ENCODE measurements around the gene WHRN. TPM values are rescaled to one million over a fixed set of nuclear protein-coding genes. Genes with fewer than 3 reads are reported as not detected.

Gene WHRN
- total RNA-seq = 11.2 and 11.9 TPM in 2 replicates
- long read RNA-seq, partial matches to known transcripts = 0 of 1 reads
- long read RNA-seq, other reads (novel, unspliced or antisense) = 1 of 1 reads

DNA sequence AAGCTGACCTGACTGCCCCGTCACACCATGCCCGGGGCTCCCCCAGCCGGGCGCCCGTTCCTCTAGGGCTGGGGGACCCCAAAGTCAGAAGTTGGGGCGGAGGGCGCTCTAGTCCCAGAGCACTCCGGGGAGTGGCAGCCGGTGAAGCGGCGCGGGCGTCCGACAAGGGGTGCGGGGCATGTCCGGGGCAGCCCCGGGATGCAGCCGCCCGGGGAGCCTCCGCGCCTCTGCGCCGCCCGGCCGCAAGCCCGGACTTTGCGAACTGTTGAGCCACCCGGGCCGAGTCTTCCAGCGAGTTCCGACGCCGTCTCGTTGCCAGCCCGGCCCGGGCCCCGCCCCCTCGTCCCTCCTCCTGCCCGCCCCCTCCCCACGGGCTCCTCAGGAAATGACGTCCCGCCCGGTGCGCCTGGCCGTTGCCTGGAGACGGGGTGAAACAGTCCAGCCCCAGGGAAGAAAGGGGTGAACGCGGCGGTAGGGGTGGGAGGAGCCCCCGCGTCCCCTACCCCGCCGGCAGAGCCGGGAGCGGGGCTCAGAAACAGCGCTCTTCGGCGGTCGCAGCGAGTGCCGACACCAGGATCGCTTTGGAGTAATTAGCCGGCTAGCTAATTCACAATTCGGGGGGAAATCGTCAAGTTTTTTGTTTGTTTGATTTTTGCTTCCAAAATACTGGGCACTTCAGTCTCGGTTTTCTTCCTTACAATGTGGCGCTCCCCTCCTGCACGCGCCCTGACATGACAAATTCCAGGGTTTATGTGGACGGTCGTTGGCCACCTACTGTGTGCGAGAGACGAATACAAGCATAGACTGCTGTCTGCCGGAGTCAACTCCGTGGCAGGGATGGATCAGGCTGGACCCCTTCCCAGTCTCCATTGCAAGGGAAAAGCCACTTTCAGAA, at the start of gene WHRN:
Gene WHRN (minus strand): TSS at position 287 of the 895 bp plus-strand sequence. CDS start 672 bp downstream, outside the sequence.
- DNase-seq (ENCODE audit: low spot score, unreplicated experiment) = peak; percentile 90
- Mint-ChIP-seq H3K9me3 (ENCODE audit: low read depth) (no peaks in the 10 kb centered on the region), H3K36me3 (ENCODE audit: insufficient read depth) (no peaks in the 10 kb centered on the region), H3K4me1 (ENCODE audit: low read depth) (peaks cover 18% of the 10 kb centered on the region), H3K27me3 (peaks cover 48% of the 10 kb centered on the region), H3K27ac (peak within 1 kb of the TSS; percentile 80), H3K4me3 (ENCODE audit: low read depth) (peak within 1 kb of the TSS; percentile 88)
- TF ChIP-seq, protein P1, sequence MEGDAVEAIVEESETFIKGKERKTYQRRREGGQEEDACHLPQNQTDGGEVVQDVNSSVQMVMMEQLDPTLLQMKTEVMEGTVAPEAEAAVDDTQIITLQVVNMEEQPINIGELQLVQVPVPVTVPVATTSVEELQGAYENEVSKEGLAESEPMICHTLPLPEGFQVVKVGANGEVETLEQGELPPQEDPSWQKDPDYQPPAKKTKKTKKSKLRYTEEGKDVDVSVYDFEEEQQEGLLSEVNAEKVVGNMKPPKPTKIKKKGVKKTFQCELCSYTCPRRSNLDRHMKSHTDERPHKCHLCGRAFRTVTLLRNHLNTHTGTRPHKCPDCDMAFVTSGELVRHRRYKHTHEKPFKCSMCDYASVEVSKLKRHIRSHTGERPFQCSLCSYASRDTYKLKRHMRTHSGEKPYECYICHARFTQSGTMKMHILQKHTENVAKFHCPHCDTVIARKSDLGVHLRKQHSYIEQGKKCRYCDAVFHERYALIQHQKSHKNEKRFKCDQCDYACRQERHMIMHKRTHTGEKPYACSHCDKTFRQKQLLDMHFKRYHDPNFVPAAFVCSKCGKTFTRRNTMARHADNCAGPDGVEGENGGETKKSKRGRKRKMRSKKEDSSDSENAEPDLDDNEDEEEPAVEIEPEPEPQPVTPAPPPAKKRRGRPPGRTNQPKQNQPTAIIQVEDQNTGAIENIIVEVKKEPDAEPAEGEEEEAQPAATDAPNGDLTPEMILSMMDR (IDR thresholded peaks at IDR 0.05; ENCODE audit: unreplicated experiment) = no peak

DNA sequence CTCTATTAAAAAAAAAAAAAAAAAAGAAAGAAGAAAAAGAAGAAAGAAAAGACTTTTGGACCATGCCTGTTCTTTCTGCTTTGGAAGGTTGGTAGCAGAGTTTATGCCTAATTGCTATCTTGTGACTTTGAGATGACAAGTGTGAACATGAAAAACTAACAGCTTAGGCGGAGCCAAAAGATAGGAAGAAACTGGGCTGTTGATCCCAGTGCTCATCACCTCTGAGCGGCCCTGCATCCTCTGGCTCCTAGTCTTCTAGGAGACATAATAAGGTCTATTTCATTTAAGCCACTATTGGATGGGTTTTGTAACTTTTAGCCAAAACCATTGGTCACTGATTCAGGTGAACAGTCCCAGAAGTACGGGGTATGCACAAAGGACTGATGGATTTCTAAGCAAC, 47.9 kb upstream of the WHRN start:
- H3K4me3 Mint-ChIP-seq (ENCODE audit: low read depth) = no peak overlapping the region
- TF ChIP-seq, protein P1 (IDR thresholded peaks at IDR 0.05; ENCODE audit: unreplicated experiment) = no peak
- H3K4me1 Mint-ChIP-seq (ENCODE audit: low read depth) = peaks cover 4% of the 10 kb centered on the region
- no peak overlapping the region for H3K27ac Mint-ChIP-seq
- H3K9me3 Mint-ChIP-seq (ENCODE audit: low read depth) = peaks cover 3% of the 10 kb centered on the region
- H3K36me3 Mint-ChIP-seq (ENCODE audit: insufficient read depth) = no peaks in the 10 kb centered on the region
- DNase-seq (ENCODE audit: low spot score, unreplicated experiment) = no peak
- peaks cover 6% of the 10 kb centered on the region for H3K27me3 Mint-ChIP-seq

DNA sequence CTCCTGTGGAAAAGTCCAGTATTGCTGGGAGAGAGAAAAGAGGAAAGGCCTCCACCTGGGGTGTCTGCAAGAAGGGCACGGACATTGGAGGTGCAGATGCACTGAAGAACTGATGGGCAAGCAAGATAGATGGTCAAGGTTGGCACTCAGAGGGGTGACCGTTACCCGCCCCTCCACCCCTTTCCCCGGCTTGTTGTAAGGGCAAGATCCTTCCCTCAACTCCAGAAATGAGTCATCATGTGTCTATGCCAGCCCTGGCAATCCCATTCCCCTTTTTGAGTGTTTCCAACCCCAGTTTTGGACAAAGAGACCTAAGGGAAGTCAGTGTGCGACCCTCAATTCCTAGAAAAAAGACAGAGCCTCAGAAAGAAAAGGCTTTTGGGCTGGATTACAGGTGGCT, 47.4 kb upstream of the WHRN start:
- peaks cover under 1% of the 10 kb centered on the region for H3K4me1 Mint-ChIP-seq (ENCODE audit: low read depth)
- DNase-seq (ENCODE audit: low spot score, unreplicated experiment) = no peak
- peaks cover 6% of the 10 kb centered on the region for H3K27me3 Mint-ChIP-seq
- peaks cover 3% of the 10 kb centered on the region for H3K9me3 Mint-ChIP-seq (ENCODE audit: low read depth)
- H3K36me3 Mint-ChIP-seq (ENCODE audit: insufficient read depth) = no peaks in the 10 kb centered on the region
- H3K27ac Mint-ChIP-seq = no peak overlapping the region
- H3K4me3 Mint-ChIP-seq (ENCODE audit: low read depth) = no peak overlapping the region
- TF ChIP-seq, protein P1 (IDR thresholded peaks at IDR 0.05; ENCODE audit: unreplicated experiment) = no peak

DNA sequence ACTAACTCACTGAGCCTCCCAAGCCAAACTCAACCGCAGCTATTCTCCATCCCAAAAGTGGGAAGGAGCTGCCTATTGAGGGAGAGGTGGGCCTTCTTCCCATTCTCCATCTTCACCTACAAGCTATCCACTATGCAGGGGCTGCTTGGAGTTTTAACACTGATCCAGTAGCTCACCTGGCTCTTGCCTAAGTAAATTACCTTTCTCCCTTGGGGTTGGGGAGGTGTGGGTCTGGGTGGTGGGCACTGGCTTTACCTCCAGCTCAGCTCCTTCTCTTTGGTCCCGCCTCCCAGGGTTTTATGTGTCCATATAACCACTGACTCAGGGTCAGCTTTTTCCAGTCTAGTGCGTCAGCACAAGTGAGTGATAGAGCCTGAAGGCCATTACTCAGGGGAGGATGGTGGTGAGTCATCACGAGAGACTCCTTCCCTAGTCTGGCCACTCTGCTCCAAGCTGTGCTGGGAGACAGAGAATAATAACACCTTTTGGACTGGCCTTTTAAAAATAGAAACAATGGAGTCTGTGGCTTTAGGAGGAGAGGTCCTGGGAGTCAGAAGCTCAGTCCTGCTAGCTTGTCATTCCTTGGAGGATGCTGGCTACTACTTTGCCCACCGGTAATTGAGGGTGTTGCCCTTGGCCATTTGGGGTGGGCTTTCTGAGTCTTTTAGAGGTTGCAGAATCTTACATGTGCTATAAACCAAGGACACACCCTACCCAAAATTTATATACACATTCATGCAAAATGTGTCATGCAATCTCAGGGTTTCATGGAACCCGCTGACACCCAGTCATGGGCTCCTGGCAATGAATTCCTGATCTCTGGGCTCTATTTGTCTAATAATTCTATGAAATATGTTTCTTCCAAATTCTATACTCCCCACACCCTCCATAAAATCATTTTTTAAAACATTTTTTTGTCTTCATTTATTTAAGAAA, 46.7 kb upstream of the WHRN start:
- peak overlapping the region; percentile 6 for H3K27ac Mint-ChIP-seq
- no peaks in the 10 kb centered on the region for H3K4me1 Mint-ChIP-seq (ENCODE audit: low read depth)
- no peaks in the 10 kb centered on the region for H3K36me3 Mint-ChIP-seq (ENCODE audit: insufficient read depth)
- H3K27me3 Mint-ChIP-seq = peaks cover 13% of the 10 kb centered on the region
- DNase-seq (ENCODE audit: low spot score, unreplicated experiment) = no peak
- peaks cover 3% of the 10 kb centered on the region for H3K9me3 Mint-ChIP-seq (ENCODE audit: low read depth)
- TF ChIP-seq, protein P1 (IDR thresholded peaks at IDR 0.05; ENCODE audit: unreplicated experiment) = no peak
- H3K4me3 Mint-ChIP-seq (ENCODE audit: low read depth) = no peak overlapping the region
